Thoracic aorta (tissue), 2 donors: ENCODE measurements around the gene AMDHD1. TPM values are rescaled to one million over a fixed set of nuclear protein-coding genes. Genes with fewer than 3 reads are reported as not detected.

ENCODE experiments used
- ATAC-seq: fragments of 150-250 bp; one replicate; pipeline ENCODE4 v1.8.0; 2017; ENCODE audit warnings: low read depth; ENCODE audit not compliant: insufficient number of reproducible peaks, low FRiP score
- DNase-seq: peaks from one replicate; pipeline ENCODE4 v3.0.0-alpha.2; 2020; ENCODE audit warnings: low spot score
- H3K27ac ChIP-seq, 2 donors: fragments of 200-600 bp; sonication (generic); 1 replicate in 1 of 2; 2 replicates in 1 of 2; pipeline ENCODE4 v1.5.1; 2016; ENCODE audit warnings: mild to moderate bottlenecking in 2 of 2, moderate library complexity in 2 of 2
- H3K27me3 ChIP-seq: fragments of 200-600 bp; sonication (generic); replicated peaks from 2 replicates; pipeline ENCODE4 v1.6.0; 2016; ENCODE audit warnings: mild to moderate bottlenecking; ENCODE audit not compliant: insufficient read depth
- H3K36me3 ChIP-seq: fragments of 200-600 bp; sonication (generic); one replicate; pipeline ENCODE4 v1.5.1; 2016
- H3K4me1 ChIP-seq, 2 donors: fragments of 200-600 bp; sonication (generic); 1 replicate in 1 of 2; 2 replicates in 1 of 2; pipeline versions ENCODE4 v1.5.1 to v1.6.0; 2016; ENCODE audit warnings: low read depth in 2 of 2, mild to moderate bottlenecking in 1 of 2; ENCODE audit not compliant: control insufficient read depth in 1 of 2
- H3K4me3 ChIP-seq: fragments of 200-600 bp; sonication (generic); 2 replicates; pipeline ENCODE4 v1.5.1; 2016; ENCODE audit warnings: mild to moderate bottlenecking
- H3K9me3 ChIP-seq: fragments of 200-600 bp; sonication (generic); 2 replicates; pipeline ENCODE4 v1.5.1; 2016
- total RNA-seq, 2 donors: library from RNA; depleted of rRNA; stranded (reverse); fragments of >200 nt; gene quantifications; one replicate each; pipeline versions ENCODE4 v1.1.0 to v1.2.3, GENCODE V29; 2016
- TF ChIP-seq, protein P1 (sequence below): fragments of 200-600 bp; sonication (generic); IDR thresholded peaks from one replicate; pipeline ENCODE4 v1.5.1; 2019; ENCODE audit warnings: antibody characterized with exemption

AMDHD1 gene
- total RNA-seq, 2 donors from 2014 or later = 6.8 TPM; not detected in 1

DNA sequence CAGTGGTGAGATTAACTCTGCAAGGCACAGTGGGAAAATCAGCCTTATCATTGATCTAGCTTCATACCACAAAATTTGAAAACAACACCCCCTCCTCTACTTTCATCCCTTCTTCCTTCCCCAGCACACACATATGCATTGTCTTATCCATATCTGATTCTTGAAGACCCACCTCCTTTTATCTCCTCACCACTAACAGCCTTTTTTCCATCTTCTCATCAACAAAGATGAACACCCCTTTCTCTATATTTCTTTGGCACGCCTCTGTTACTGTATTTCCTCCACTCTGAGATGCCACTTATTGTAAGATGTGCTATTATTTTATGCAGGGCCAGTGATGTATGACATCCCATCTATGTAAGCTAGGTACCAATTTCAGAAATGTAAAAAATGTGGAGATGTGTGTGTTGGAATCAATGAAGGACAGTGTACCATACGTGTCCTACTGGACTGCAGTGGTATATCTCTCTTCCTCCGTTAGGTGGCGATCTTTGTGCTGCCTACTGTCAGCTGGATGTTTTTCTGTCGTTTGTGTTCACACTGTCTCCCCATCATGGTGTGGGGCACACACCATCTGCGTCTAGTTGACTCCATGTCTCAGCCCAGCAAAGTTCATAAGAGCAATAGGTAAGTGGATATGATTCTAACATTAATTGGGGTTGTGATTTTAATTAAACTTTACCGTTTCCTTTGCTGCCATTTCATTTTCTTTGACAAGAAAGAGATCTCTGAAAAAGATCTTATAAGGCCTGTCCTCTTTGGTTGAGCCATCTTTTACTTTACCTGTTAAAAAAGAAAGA is 24.7 kb upstream of the AMDHD1 start:
- TF ChIP-seq, protein P1, sequence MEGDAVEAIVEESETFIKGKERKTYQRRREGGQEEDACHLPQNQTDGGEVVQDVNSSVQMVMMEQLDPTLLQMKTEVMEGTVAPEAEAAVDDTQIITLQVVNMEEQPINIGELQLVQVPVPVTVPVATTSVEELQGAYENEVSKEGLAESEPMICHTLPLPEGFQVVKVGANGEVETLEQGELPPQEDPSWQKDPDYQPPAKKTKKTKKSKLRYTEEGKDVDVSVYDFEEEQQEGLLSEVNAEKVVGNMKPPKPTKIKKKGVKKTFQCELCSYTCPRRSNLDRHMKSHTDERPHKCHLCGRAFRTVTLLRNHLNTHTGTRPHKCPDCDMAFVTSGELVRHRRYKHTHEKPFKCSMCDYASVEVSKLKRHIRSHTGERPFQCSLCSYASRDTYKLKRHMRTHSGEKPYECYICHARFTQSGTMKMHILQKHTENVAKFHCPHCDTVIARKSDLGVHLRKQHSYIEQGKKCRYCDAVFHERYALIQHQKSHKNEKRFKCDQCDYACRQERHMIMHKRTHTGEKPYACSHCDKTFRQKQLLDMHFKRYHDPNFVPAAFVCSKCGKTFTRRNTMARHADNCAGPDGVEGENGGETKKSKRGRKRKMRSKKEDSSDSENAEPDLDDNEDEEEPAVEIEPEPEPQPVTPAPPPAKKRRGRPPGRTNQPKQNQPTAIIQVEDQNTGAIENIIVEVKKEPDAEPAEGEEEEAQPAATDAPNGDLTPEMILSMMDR = peak; percentile 67
- H3K4me1 ChIP-seq = no peaks in the 10 kb centered on the region
- ATAC-seq (no peak), DNase-seq (no peak)
- no peaks in the 10 kb centered on the region for H3K36me3 ChIP-seq
- H3K9me3 ChIP-seq = no peaks in the 10 kb centered on the region
- no peaks in the 10 kb centered on the region for H3K27me3 ChIP-seq
- H3K27ac ChIP-seq = no peak overlapping the region
- H3K4me3 ChIP-seq = no peak overlapping the region

DNA sequence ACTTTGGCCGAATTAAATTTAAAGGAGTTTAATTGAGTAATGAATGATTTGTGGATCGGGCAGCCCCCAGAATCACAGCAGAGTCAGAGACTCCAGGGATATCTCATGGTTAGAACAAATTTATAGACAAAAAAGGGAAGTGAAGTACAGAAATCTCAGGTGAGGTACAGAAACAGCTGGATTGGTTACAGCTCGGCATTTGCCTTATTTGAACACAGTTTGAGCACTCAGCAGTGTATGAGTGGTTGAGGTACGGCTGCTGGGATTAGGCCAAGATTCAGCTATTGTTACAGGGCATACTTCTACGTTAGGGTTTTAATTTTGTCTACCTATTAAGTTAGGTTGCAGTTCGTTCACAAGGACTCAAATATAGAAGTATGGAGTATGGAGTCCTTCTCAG is 24.0 kb upstream of the AMDHD1 start:
- H3K27me3 ChIP-seq = no peaks in the 10 kb centered on the region
- no peak overlapping the region for H3K4me3 ChIP-seq
- DNase-seq (no peak), ATAC-seq (no peak)
- H3K4me1 ChIP-seq = no peaks in the 10 kb centered on the region
- H3K36me3 ChIP-seq = no peaks in the 10 kb centered on the region
- TF ChIP-seq, protein P1 = no peak
- no peak overlapping the region for H3K27ac ChIP-seq
- no peaks in the 10 kb centered on the region for H3K9me3 ChIP-seq

DNA sequence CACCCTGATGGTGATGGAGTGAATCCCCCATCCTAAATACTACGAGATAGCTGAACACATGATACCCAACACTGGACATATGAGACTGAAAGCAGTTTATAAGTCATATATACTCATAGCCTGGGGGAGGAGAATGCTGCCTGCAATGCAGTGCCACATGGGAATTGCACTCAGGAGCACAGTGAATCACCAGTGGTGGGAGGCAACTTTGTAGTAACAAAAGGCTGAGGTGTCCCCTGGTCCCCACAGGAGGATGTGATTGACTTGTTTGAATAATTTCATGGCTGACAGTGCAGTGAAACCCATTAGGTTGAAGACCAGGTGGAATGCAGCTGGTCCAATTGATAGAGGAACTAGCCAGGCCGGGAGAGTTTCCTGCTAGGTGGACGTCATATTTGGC is 20.9 kb upstream of the AMDHD1 start:
- Histone ChIP-seq H3K9me3 (no peaks in the 10 kb centered on the region), H3K36me3 (no peaks in the 10 kb centered on the region), H3K4me3 (no peak overlapping the region), H3K27ac (no peak overlapping the region), H3K27me3 (no peaks in the 10 kb centered on the region), H3K4me1 (no peaks in the 10 kb centered on the region)
- DNase-seq (no peak), ATAC-seq (no peak)
- TF ChIP-seq, protein P1 = no peak

DNA sequence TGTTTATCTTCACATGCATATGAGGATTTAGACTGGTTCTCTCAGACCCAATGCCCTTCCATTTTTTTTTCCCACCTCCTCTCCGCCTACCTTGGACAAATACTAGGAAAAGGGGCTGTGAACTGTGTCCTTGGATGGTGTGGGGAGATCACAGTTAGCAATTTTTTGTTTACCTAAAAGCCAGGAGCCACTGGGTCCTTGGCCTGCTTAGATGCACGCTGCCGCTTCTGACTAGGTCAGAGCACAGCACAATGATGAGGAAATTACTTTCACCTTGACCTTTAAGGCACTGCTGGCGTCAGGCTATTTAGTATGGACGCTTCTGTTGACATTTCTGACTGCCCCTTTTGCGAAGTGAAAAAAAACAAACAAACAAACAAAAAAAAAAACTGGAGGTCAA is 2.6 kb upstream of the AMDHD1 start:
- Histone ChIP-seq H3K27me3 (no peaks in the 10 kb centered on the region), H3K4me3 (no peak overlapping the region), H3K36me3 (no peaks in the 10 kb centered on the region), H3K9me3 (no peaks in the 10 kb centered on the region), H3K27ac (no peak overlapping the region), H3K4me1 (peaks cover 4 to 7% of the 10 kb centered on the region in 2 donors)
- no peak for DNase-seq
- TF ChIP-seq, protein P1 = no peak
- ATAC-seq = no peak

DNA sequence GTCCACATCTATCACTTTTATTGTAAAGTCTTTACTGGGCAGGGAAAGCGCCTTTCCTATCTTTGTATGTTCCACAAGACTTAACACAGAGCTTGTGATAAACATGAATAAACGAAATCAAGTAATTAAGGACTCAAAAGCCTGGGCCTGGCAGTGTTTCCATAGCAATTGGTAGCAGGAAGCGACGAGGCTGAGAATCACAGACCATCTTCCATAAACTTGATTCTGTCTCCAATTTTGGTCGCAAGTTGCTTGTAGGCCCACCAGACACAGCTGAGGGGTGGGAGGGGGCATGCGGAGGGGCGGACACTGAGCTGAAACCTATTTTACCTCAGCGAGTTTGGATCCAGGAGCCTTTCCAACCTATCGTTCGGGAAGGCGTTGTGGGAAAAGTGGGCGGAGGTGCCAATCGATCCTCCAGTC is 1.0 kb upstream of the AMDHD1 start:
- Histone ChIP-seq H3K4me1 (peaks cover 4 to 7% of the 10 kb centered on the region in 2 donors), H3K27me3 (no peaks in the 10 kb centered on the region), H3K4me3 (peak overlapping the region; percentile 96), H3K9me3 (no peaks in the 10 kb centered on the region), H3K36me3 (no peaks in the 10 kb centered on the region), H3K27ac (no peak overlapping the region)
- TF ChIP-seq, protein P1 = no peak
- ATAC-seq (no peak), DNase-seq (no peak)
